Stimulated activated CD4-positive, alpha-beta T cell treated with anti-CD3 and anti-CD28 coated beads, TNF-alpha, amount 100 ng/mL, for 4 hours (primary cell): ENCODE data around the gene KRT6A.
"Not testable (repeated sequence)": the region's sequence is repeated elsewhere in the genome, so short reads cannot be mapped to it uniquely, and the experiment has no call there.

Experiments used
- DNase-seq, 3 experiments: peaks; one replicate each; pipeline ENCODE4 v3.0.0-alpha.2; 2020; ENCODE audit warnings: low read depth in 3 of 3

KRT6A gene

DNA sequence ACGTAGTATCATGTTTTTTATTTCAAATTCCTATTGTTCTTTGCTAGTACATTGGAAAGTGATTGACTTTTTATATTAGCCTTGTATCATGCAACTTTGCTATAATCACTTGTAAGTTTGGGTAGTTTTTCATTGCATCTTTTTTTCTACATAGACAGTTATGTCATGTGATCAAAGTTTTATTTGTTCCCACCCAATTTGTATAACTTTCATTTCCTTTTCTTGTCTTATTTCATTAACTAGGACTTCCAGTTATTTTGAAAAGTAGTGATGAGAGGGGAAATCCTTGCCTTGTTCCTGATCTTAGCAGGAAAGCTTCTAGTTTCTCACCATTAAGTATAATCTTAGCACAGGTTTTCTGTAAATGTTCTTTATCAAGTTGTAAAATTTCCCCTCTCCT, 9.8 kb upstream of the KRT6A start:
- no peak for DNase-seq

DNA sequence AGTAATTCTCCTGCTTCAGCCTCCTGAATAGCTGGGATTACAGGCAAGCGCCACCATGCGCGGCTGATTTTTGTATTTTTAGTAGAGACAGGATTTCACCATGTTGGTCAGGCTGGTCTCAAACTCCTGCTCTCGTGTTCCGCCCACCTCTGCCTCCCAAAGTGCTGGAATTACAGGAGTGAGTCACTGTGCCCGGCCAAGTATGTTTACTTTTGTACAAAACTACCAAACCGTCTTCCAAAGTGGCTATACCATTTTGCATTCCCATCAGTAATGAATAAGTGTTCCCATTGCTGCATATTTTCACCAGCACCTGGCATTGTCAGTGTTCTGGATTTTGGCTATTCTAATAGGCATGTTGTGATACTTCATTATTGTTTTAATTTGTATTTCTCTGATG, 8.4 kb upstream of the KRT6A start:
- DNase-seq: no peak

DNA sequence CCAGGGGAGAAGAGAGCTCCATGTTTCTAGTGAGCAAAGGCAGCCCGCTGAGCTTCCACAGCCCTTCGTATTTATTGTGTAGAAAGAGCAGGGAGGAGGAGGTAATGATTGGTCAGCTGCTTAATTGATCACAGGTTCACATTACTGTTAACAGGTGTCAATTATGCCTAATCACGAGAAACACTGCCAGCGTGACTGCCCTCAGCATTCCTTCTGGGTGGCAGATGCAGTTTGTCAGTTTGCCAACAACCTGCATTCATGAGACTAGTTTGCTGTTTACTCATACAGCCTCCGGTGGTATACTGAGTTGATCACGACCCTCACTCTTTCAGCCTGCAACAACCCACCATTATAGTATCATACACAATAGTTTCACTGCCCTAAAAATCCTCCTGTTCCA, 7.5 kb upstream of the KRT6A start:
- not testable (repeated sequence) for DNase-seq

- no peak for DNase-seq
These were observed 6.9 kb upstream of the KRT6A start for GRCh38 chr12:52499806-52500560.

- DNase-seq: no peak
These were observed 5.9 kb upstream of the KRT6A start for GRCh38 chr12:52498946-52499345.

GRCh38 chr12:52497975-52498374, 4.9 kb upstream of the KRT6A start:
- DNase-seq: no peak

GRCh38 chr12:52496590-52497071, 3.6 kb upstream of the KRT6A start:
- DNase-seq: no peak

GRCh38 chr12:52496054-52496453, 3.0 kb upstream of the KRT6A start:
- DNase-seq: no peak

- no peak for DNase-seq
These were observed 2.3 kb upstream of the KRT6A start for GRCh38 chr12:52495389-52495788.

DNA sequence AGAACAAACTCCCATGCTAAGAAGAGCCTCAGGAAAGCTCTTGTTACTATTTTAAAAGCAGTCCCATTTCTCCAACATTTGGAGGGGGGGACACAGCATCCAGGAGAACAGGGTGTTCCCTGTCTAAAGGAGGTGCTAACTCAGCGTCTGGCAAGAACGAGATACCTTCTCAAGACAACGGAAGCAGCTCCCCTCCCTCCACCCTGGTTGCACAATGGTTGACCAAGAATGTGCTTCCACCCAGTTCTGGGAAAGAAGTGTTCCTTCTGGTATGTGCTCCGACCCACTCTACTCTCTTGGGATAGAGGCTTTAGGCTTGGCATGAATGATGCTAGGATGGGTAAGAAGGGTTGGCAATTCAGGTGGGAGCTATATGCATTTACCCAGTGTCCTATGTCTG, 1.5 kb upstream of the KRT6A start:
- DNase-seq: no peak

- DNase-seq: no peak
These were observed 1.0 kb upstream of the KRT6A start for GRCh38 chr12:52494100-52494499.

GRCh38 chr12:52492405-52492804, 652 bp downstream of the KRT6A start:
- not testable (repeated sequence) for DNase-seq

DNA sequence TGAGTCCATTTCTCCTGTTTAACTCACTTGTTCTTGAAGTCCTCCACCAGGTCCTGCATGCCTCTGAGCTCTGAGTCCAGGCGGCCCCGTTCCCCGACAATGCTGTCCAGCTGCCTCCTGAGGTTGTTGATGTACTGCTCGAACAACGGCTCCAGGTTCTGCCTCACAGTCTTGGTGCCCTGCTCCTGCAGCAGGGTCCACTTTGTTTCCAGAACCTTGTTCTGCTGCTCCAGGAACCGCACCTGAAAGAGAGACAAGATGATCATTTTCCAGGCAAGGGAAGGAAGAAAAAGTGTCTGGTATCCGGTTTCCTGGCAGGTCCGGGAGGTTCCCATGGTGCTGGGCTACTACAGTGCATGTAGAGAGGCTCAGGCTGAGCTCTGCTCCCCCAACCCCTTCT, 1.6 kb downstream of the KRT6A start:
- not testable (repeated sequence) for DNase-seq

GRCh38 chr12:52488736-52489135, 4.3 kb downstream of the KRT6A start:
- DNase-seq: no peak

- not testable (repeated sequence) for DNase-seq
These were observed 5.2 kb downstream of the KRT6A start for GRCh38 chr12:52487744-52488443.

- no peak for DNase-seq
These were observed 5.8 kb downstream of the KRT6A start for GRCh38 chr12:52487211-52487610.

DNA sequence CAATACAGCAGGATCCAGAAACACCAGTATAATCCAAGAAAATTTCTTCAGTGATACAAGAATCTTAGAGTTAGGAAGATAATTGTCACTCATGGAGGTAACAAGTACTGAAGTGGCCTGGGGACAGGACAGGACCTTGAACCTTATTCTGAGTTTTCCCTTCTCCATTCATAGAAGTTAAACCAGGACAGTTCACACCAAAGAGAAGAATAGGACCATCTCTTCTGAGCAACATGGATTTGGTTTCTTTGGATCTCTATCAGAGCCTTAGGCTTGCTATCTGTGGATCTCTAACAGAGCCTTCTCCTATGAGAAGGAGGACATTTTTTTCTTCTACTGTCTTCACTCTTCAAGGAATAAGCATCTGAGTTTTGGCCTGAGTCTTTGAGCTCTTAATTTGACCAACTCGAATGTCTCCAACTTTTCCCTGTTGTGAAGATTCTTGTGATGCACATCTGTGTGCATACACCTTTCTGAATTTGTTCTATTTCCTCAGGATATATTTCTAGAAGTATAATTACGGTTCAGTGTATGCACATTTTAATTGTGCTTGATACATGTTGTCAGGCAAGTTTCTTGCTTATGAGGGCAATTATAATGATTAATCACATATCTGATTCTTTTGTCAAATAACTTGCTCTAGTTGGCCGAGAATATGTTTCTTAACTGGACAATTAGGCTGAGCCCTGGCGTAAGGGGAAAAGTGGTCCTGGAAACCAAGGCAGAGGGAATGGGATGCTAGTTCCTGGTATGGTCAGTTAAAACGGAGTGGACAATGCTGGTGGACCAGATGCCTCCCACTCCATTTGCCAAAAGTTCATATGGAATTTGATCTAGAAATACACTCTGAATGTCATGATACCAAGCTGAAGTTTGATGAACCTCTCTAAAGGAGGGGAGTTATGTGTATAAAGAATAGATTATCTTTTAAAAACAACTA, 6.6 kb downstream of the KRT6A start:
- no peak for DNase-seq

DNA sequence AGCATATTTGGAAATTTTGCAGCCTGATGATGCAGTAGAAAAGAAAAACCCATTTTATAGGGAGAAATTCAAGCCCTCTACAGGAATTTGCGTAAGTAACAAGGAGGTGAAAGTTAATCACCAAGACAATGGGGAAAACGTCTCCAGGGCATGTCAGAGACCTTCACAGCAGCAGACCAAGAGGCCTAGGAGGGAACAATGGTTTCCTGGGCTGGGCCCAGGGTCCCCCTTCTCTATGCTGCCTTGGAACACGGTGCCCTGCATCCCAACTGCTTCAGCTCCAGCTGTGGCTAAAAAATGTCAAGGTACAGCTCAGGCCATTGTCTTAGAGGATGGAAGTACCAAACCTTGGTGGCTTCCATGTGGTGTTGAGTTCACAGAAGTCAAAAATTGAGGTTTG, 13.0 kb downstream of the KRT6A start:
- no peak for DNase-seq

GRCh38 chr12:52477651-52478050, 15.4 kb downstream of the KRT6A start:
- DNase-seq: no peak

- DNase-seq: no peak
These were observed 18.8 kb downstream of the KRT6A start for GRCh38 chr12:52474212-52474611.

- no peak for DNase-seq
These were observed 19.3 kb downstream of the KRT6A start, which contains the start of gene KRT6C for GRCh38 chr12:52473768-52474167. Gene KRT6C (minus strand): TSS chr12:52473805. CDS start chr12:52473737, 68 bp downstream.

DNA sequence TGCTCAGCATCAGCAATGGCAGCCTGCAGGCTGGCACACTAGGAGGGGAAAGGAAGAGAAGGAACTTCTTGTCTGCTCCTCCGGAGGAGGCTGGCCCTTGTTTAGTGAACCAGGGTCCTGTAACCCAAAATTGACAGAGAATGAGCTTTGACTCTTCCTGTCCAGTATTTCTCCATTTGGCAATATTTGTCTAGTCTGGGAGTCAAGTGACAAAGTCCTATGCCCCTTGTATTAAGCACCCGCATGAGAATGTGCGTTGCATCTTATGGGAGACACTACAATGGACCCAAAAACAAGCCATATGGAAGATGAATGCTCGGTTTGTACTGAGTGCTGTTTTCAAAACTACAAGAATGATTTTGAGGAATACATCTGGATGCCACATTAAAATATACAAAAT, 23.2 kb downstream of the KRT6A start:
- DNase-seq: no peak
